HG03469 (cell line): ENCODE measurements around the gene BEX4.
A peak's percentile ranks its signal among the peaks of the same experiment; 100 is the strongest.
"Not testable (repeated sequence)": the region's sequence is repeated elsewhere in the genome, so short reads cannot be mapped to it uniquely, and the experiment has no call there.

Experiments
- ATAC-seq: cut with Tn5 transposase; IDR thresholded peaks from one replicate; pipeline ENCODE4 v1.9.1; 2021; ENCODE audit warnings: mild to moderate bottlenecking, moderate library complexity, moderate number of reproducible peaks; ENCODE audit not compliant: unreplicated experiment

The BEX4 gene

GRCh38 chrX:103214870-103215424, at the start of gene BEX4:
TSS of gene BEX4 (plus strand) at chrX:103215108. CDS start at chrX:103216154, 1,046 bp downstream.
- ATAC-seq: peak; percentile 89

- ATAC-seq: no peak
Measured at GRCh38 chrX:103170216-103170615, 44.7 kb upstream of the BEX4 start.

- ATAC-seq: no peak
Measured at GRCh38 chrX:103171353-103171752, 43.6 kb upstream of the BEX4 start.

- ATAC-seq: not testable (repeated sequence)
Measured at GRCh38 chrX:103175256-103175655, 39.7 kb upstream of the BEX4 start.

- no peak for ATAC-seq
Measured at GRCh38 chrX:103175944-103176753, 38.8 kb upstream of the BEX4 start.

GRCh38 chrX:103177556-103177955, 37.4 kb upstream of the BEX4 start:
- no peak for ATAC-seq

GRCh38 chrX:103183912-103184311, 31.0 kb upstream of the BEX4 start:
- no peak for ATAC-seq

- ATAC-seq: no peak
Measured at GRCh38 chrX:103187953-103188475, 26.9 kb upstream of the BEX4 start.

GRCh38 chrX:103197721-103198306, 17.1 kb upstream of the BEX4 start:
- no peak for ATAC-seq

- ATAC-seq: not testable (repeated sequence)
Measured at GRCh38 chrX:103198668-103199067, 16.2 kb upstream of the BEX4 start.

GRCh38 chrX:103201041-103201440, 13.9 kb upstream of the BEX4 start:
- no peak for ATAC-seq

- ATAC-seq: no peak
Measured at GRCh38 chrX:103210056-103210455, 4.9 kb upstream of the BEX4 start.

GRCh38 chrX:103211012-103211715, 3.7 kb upstream of the BEX4 start:
- no peak for ATAC-seq

GRCh38 chrX:103212749-103213457, 2.0 kb upstream of the BEX4 start:
- no peak for ATAC-seq

- no peak for ATAC-seq
Measured at GRCh38 chrX:103215425-103215991, 600 bp downstream of the BEX4 start.

GRCh38 chrX:103220511-103221323, 5.8 kb downstream of the BEX4 start:
- ATAC-seq: no peak

GRCh38 chrX:103225918-103226317, 11.0 kb downstream of the BEX4 start:
- not testable (repeated sequence) for ATAC-seq

- no peak for ATAC-seq
Measured at GRCh38 chrX:103233263-103233662, 18.4 kb downstream of the BEX4 start.

- no peak for ATAC-seq
Measured at GRCh38 chrX:103234869-103235268, 20.0 kb downstream of the BEX4 start.
